NCI-H69 (cell line): ENCODE results near the gene SMIM30.
A peak's percentile ranks its signal among the peaks of the same experiment; 100 is the strongest.
"Not testable (repeated sequence)": the region's sequence is repeated elsewhere in the genome, so short reads cannot be mapped to it uniquely, and the experiment has no call there.

Experiments used
- DNase-seq: peaks from one replicate; lab custom pipeline; 2025; lab: John Stamatoyannopoulos, UW

Gene SMIM30

DNA sequence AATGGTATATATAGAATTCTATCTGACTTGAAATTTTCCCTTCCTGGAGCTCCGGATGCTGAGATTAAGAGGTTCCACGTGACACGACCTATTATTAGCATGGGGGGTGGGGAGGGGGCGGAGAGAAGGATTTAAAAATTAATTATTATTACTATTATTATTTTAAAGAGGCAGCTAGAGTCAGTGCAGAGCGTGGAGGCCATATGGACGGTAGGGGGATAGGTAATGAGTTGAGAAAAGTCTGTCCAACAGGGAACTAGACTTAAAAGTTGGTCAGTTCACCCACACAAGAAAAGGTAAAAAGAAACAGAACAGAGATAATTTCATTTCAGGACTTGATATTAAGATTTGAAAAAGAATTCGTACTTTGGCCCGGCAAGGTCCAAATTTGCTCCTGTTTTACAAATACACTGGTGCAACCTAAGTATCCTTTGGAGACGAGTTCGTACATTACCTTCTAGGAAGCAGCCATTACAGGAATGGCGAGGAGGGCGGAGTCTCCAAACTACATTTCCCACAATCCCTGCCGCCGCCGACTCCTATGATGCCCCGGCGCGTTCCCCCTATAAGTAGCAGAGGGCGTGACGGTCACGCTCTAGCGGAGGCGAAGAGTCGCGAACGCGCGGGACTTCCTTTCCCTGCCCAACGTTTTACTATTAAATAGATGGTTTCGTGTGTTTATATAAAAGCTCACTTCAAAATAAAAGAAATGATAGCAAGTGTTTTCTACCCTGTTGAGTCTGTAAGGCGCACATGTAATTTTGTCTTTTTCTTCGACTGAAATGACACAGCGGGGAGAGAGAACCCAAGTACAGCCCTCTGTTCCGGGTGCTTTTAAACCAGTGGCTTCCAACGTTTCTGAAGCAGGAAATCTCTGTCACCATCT, at the start of gene SMIM30:
Gene SMIM30, minus strand, starts transcription at position 481 of the 886 bp plus-strand sequence. CDS start 976 bp downstream, outside the sequence.
- DNase-seq = peak; percentile 97

DNA sequence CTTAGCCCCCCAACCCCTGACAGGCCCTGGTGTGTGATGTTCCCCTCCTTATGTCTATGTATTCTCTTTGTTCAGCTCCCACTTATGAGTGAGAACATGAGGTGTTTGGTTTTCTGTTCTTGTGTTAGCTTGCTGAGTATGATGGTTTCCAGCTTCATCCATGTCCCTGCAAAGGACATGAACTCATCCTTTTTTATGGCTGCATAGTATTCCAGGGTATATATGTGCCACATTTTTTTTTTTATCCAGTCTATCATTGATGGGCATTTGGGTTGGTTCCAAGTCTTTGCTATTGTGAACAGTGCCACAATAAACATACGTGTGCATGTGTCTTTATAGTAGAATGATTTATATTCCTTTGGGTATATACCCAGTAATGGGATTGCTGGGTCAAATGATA, 47.8 kb upstream of the SMIM30 start:
- not testable (repeated sequence) for DNase-seq

- no peak for DNase-seq
Measured at GRCh38 chr7:113161050-113161449, 42.7 kb upstream of the SMIM30 start.

DNA sequence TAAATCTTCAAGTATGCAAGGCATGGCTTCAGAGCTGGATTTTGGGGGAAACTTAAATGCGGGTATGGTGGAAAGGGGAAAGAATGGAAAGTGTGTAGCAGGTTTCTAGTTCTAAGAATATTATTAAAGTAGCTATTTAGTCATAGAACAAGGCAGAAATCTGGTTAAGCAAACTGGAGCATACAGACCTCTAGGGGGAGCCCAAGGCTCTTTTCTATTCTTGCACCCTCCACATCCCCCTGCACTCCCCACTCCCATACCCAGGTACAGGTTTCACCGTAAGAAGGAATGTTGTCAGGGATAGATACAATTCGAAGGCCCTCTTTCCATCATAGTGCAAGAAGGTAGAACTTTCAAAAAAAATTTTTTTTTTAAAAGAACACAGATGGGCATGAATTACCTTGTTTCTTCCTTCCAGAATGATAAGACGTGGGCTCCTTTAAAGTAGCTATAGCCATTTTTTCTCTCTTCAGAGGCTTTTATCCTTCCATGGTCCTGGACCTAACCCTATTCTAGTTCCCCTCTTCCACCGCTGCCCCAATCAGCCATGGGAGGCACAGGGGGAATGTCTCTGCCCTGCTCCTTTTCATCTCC, 41.5 kb upstream of the SMIM30 start:
- DNase-seq = peak; percentile 80

DNA sequence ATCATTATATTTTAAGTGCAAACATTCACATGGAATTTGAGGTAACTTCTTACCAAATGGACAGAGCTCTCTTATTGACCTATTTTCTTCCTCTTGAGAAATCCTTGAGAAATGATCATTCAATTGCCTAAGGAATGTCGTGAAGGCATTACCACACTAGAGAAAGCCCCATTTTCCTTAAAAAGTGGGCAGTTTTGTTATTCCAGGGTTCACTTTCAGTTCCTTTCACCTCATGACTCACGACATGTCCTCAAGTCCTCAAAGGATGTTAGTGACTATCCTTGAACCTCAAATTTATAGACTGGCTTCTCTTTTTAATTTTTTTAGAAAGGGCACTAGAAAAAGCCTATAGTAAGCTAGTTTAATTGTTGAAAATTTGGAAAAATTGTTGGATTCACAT, 40.4 kb upstream of the SMIM30 start:
- DNase-seq = no peak

- DNase-seq = no peak
Measured at GRCh38 chr7:113154117-113154516, 35.8 kb upstream of the SMIM30 start.

GRCh38 chr7:113144817-113145216, 26.5 kb upstream of the SMIM30 start:
- no peak for DNase-seq

GRCh38 chr7:113143486-113144257, 25.3 kb upstream of the SMIM30 start:
- DNase-seq = no peak

DNA sequence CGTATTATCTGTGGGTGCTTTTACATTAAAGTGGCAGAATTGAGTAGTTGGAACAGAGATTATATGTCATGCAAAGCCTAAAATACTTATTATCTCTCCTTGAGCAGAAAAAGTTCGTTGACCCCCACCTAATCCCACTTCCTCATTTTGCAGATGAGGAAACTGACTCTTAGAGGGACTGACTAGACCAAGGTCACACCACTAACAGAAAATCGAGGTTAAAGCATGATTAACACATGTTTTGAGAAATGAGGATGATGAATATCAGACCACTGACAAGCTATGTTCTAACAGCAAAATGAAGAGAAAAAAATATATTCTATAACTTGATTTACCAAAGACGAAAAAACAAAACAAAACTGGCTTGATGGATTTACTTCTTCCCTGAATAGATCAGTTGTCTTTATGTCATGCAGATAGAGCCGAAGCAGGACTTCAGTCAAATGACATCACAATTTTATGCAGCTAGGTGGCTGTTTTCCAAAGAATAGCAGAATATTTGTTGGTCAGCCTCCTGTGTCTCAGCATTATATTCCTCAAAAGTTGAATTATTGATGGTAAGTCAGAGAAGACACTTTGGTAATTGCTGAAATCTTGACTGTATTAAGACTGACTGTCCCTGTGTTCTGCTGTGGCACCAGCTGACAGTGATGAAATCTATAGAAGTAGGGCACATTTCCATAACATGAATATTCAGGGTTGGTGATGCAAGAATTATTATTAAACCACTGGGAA, 24.2 kb upstream of the SMIM30 start:
- no peak for DNase-seq

DNA sequence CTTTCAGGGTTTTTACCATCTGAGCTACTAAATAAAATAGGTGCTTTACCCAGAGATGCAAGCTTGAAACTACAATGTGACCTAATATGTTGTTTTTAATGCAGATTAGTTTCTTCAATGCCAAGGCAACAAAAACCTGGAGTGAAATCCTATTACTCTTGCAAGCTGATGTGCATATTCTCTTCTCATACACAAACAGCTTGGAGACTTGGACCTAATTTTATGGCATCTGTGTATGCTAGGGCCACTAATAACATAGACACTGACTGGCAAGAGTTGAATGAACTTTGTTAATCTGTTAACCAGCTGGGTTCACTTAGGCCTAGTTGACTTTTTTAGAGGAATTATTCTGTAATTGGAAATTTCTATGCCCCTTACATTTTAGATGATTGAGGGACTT, 23.4 kb upstream of the SMIM30 start:
- DNase-seq = no peak

- no peak for DNase-seq
Measured at GRCh38 chr7:113140956-113141355, 22.6 kb upstream of the SMIM30 start.

GRCh38 chr7:113137241-113137640, 18.9 kb upstream of the SMIM30 start:
- DNase-seq = no peak

DNA sequence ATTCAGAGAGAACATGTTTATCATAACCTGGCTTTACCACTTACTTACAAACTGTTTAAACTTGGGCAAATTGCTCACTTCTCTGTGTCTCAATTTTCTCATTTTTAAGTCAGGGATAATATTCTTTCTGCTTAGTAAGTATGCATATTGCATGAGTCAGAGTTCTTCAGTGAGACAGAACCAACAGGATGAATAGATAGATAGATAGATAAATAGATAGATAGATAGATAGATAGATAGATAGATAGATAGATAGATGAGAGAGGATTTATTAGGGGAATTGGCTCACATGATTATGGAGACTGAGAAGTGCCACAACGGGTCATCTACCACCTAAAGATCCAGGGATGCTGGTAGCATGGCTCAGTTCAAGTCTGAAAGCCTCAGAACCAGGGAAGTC, 15.7 kb upstream of the SMIM30 start:
- DNase-seq = no peak

- peak; percentile 13 for DNase-seq
Measured at GRCh38 chr7:113131367-113131766, 13.0 kb upstream of the SMIM30 start.

GRCh38 chr7:113128031-113128430, 9.7 kb upstream of the SMIM30 start:
- DNase-seq = no peak

GRCh38 chr7:113125728-113126127, 7.4 kb upstream of the SMIM30 start:
- no peak for DNase-seq

- no peak for DNase-seq
Measured at GRCh38 chr7:113122744-113123143, 4.4 kb upstream of the SMIM30 start.

DNA sequence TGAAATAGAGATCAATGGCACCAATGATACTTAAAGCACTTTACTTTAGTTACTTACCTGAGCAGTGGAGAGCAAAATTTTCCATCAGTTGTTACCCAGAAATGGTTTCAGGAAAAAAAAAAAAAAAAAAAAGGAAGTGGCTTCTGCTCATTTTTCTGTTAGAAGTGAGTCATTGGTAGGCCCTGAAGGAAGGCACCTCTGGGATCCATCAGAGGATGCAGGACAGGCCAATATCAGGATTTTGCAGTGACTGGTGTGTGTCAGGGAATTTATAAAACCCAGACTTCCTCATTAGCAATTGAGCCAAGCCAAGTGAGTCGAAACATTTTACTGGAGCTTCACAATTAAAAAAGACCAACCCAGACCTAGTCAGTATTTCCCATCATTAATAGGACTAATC, 2.3 kb upstream of the SMIM30 start:
- DNase-seq = no peak

- DNase-seq = no peak
Measured at GRCh38 chr7:113119429-113119828, 1.1 kb upstream of the SMIM30 start.

GRCh38 chr7:113117374-113117774, 980 bp downstream of the SMIM30 start:
- not testable (repeated sequence) for DNase-seq

- peak; percentile 37 for DNase-seq
Measured at GRCh38 chr7:113113912-113114311, 4.4 kb downstream of the SMIM30 start.

GRCh38 chr7:113109718-113110117, 8.6 kb downstream of the SMIM30 start:
- no peak for DNase-seq
